ENCODE data around the gene PPM1G. TPM values are rescaled to one million over a fixed set of nuclear protein-coding genes. Genes with fewer than 3 reads are reported as not detected.

PPM1G gene
- total RNA-seq, 4 donors from 2014 or later: 43.4 to 54.9 (median 51.7) TPM

- Histone ChIP-seq H3K27ac (peak within 1 kb of the TSS; percentile 92 to 96 (median 94)), H3K36me3 (peaks cover 0 to 48% (median 24%) of the 10 kb centered on the region in 4 donors), H3K4me3 (peak within 1 kb of the TSS; percentile 82 to 95 (median 92)), H3K27me3 (no peaks in the 10 kb centered on the region), H3K4me1 (peaks cover 22 to 37% (median 26%) of the 10 kb centered on the region in 4 donors), H3K9me3 (no peaks in the 10 kb centered on the region)
- intact Hi-C loops (cut with DNase I; ENCODE audit: low total_unique reads): no loop called here
- TF ChIP-seq EP300 (IDR thresholded peaks at IDR 0.05; ENCODE audit: low read depth) (no peak), POLR2A (IDR thresholded peaks at IDR 0.05) (peak; percentile 78), CTCF (IDR thresholded peaks at IDR 0.05) (peak; percentile 43 to 80 (median 59)), POLR2AphosphoS5 (IDR thresholded peaks at IDR 0.05) (peak; percentile 90 to 93 (median 92))
- DNase-seq: peak; percentile 100
- WGBS, 2 donors (ENCODE audit: low coverage in 1 of 2): 0% methylated on average over 41 of the region's 85 CpGs; no CpG with 5 or more reads in 1 of the 2 donors
- in situ Hi-C loops (cut with MboI; ENCODE audit: low pct_ligation_motif_present in 1 of 4, low pct_unique_long_range_greater_than_20kb in 1 of 4, low sequenced_read_pairs in 3 of 4): no loop called here
Observed at GRCh38 chr2:27370026-27370815, 39.2 kb downstream of the PPM1G start, which contains the start of the genes EIF2B4 and SNX17. Gene EIF2B4, minus strand, starts transcription at chr2:27370338. Its CDS starts 24 bp downstream, at chr2:27370314. Gene SNX17, plus strand, starts transcription at chr2:27370616. Its CDS starts 128 bp downstream, at chr2:27370744.

GRCh38 chr2:27369471-27370025 lies 39.8 kb downstream of the PPM1G start:
- DNase-seq: no peak
- Histone ChIP-seq H3K4me3 (peak overlapping the region; percentile 80 to 95 (median 92)), H3K27ac (peak overlapping the region; percentile 92 to 96 (median 94)), H3K9me3 (no peaks in the 10 kb centered on the region), H3K4me1 (peaks cover 22 to 37% (median 26%) of the 10 kb centered on the region in 4 donors), H3K36me3 (peaks cover 0 to 48% (median 24%) of the 10 kb centered on the region in 4 donors), H3K27me3 (no peaks in the 10 kb centered on the region)
- in situ Hi-C loops (cut with MboI; ENCODE audit: low pct_ligation_motif_present in 1 of 4, low pct_unique_long_range_greater_than_20kb in 1 of 4, low sequenced_read_pairs in 3 of 4) (no loop called here), intact Hi-C loops (cut with DNase I; ENCODE audit: low total_unique reads) (no loop called here)
- TF ChIP-seq POLR2AphosphoS5 (IDR thresholded peaks at IDR 0.05) (no peak), POLR2A (IDR thresholded peaks at IDR 0.05) (no peak), EP300 (IDR thresholded peaks at IDR 0.05; ENCODE audit: low read depth) (no peak), CTCF (IDR thresholded peaks at IDR 0.05) (no peak)
- WGBS, 2 donors (ENCODE audit: low coverage in 1 of 2): 0% methylated on average over 1 to 18 of the region's 18 CpGs

GRCh38 chr2:27363933-27364332 lies 45.5 kb downstream of the PPM1G start:
- no peak for DNase-seq
- TF ChIP-seq EP300 (IDR thresholded peaks at IDR 0.05; ENCODE audit: low read depth) (no peak), CTCF (IDR thresholded peaks at IDR 0.05) (no peak), POLR2AphosphoS5 (IDR thresholded peaks at IDR 0.05) (no peak), POLR2A (IDR thresholded peaks at IDR 0.05) (no peak)
- H3K36me3 ChIP-seq: peaks cover 0 to 40% (median 20%) of the 10 kb centered on the region in 4 donors
- no peak overlapping the region for H3K4me3 ChIP-seq
- no peaks in the 10 kb centered on the region for H3K9me3 ChIP-seq
- intact Hi-C loops (cut with DNase I; ENCODE audit: low total_unique reads): no loop called here
- in situ Hi-C loops (cut with MboI; ENCODE audit: low pct_ligation_motif_present in 1 of 4, low pct_unique_long_range_greater_than_20kb in 1 of 4, low sequenced_read_pairs in 3 of 4): no loop called here
- H3K27ac ChIP-seq: no peak overlapping the region
- no peaks in the 10 kb centered on the region for H3K27me3 ChIP-seq
- 60% methylated on average over 2 of the region's 2 CpGs; no CpG with 5 or more reads in 1 of the 2 donors for WGBS, 2 donors (ENCODE audit: low coverage in 1 of 2)
- H3K4me1 ChIP-seq: peaks cover 2 to 6% (median 5%) of the 10 kb centered on the region in 4 donors
